ENCODE data around the gene PCDHGC5. TPM values are rescaled to one million over a fixed set of nuclear protein-coding genes. Genes with fewer than 3 reads are reported as not detected.

PCDHGC5 gene
- total and polyA plus RNA-seq, 2 donors (not counting 1 experiment from before 2014, with no cell fraction given) = 1.1 to 2.6 TPM

GRCh38 chr5:141441571-141442170 is 47.2 kb upstream of the PCDHGC5 start:
- Histone ChIP-seq H4K20me1 (ENCODE audit: control insufficient read depth, extremely low read depth, insufficient read depth, low read length) (no peaks in the 10 kb centered on the region), H3K79me2 (ENCODE audit: control insufficient read depth, insufficient read depth, low read length) (no peaks in the 10 kb centered on the region), H3K36me3 (ENCODE audit: control insufficient read depth, insufficient read depth, low read length) (no peaks in the 10 kb centered on the region), H3K4me2 (ENCODE audit: extremely low read depth, insufficient read depth, low read length) (no peak overlapping the region), H3K4me3 (replicated peaks in 1 of 4; ENCODE audit: control extremely low read depth in 1 of 4, insufficient read depth in 1 of 4, low read depth in 3 of 4, low read length in 4 of 4) (no peak overlapping the region), H3K9me3 (ENCODE audit: control insufficient read depth, insufficient read depth, low read depth, low read length) (no peaks in the 10 kb centered on the region), H3K27ac (ENCODE audit: insufficient read depth, low read length) (no peak overlapping the region), H3K4me1 (ENCODE audit: control insufficient read depth, extremely low read depth, insufficient read depth, low read length) (no peaks in the 10 kb centered on the region), H2AFZ (ENCODE audit: low read length) (no peak overlapping the region), H3K9ac (ENCODE audit: insufficient read depth, low read length) (no peak overlapping the region), H3K27me3 (ENCODE audit: control insufficient read depth, insufficient read depth, low read length) (no peaks in the 10 kb centered on the region)
- no peak for TF ChIP-seq EZH2 (IDR thresholded peaks at IDR 0.05; ENCODE audit: low read length, missing control alignments)
- no peak for TF ChIP-seq CTCF (conservative IDR thresholded peaks at IDR 0.05 in 1 of 2, IDR thresholded peaks at IDR 0.05 in 1 of 2; ENCODE audit: low read depth in 1 of 2, low read length in 2 of 2)
- DNase-seq (ENCODE audit: low read depth in 2 of 2) = no peak

DNA sequence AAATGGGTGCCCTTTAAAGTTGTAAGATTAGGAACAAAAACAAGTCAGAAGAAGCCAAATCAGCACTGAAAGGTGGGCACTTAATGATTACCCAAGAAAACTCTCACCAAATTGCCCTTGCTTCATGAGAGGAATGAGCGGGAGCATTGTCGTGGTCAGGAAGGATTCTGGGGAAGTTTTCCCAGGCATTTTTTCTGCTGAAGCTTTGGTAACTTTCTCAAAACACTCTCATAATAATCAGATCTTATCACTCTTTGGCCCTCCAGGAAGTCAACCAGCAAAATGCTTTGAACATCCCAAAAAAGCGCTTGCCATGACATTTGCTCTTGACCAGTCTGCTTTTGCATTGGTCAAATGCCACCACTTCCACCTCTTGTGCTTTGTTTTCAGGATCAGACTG is 23.5 kb upstream of the PCDHGC5 start:
- Histone ChIP-seq H3K27me3 (ENCODE audit: control insufficient read depth, insufficient read depth, low read length) (no peaks in the 10 kb centered on the region), H4K20me1 (ENCODE audit: control insufficient read depth, extremely low read depth, insufficient read depth, low read length) (no peaks in the 10 kb centered on the region), H2AFZ (ENCODE audit: low read length) (no peak overlapping the region), H3K4me1 (ENCODE audit: control insufficient read depth, extremely low read depth, insufficient read depth, low read length) (no peaks in the 10 kb centered on the region), H3K9ac (ENCODE audit: insufficient read depth, low read length) (no peak overlapping the region), H3K4me2 (ENCODE audit: extremely low read depth, insufficient read depth, low read length) (no peak overlapping the region), H3K9me3 (ENCODE audit: control insufficient read depth, insufficient read depth, low read depth, low read length) (no peaks in the 10 kb centered on the region), H3K27ac (ENCODE audit: insufficient read depth, low read length) (no peak overlapping the region), H3K79me2 (ENCODE audit: control insufficient read depth, insufficient read depth, low read length) (no peaks in the 10 kb centered on the region), H3K4me3 (replicated peaks in 1 of 4; ENCODE audit: control extremely low read depth in 1 of 4, insufficient read depth in 1 of 4, low read depth in 3 of 4, low read length in 4 of 4) (no peak overlapping the region), H3K36me3 (ENCODE audit: control insufficient read depth, insufficient read depth, low read length) (no peaks in the 10 kb centered on the region)
- TF ChIP-seq CTCF (conservative IDR thresholded peaks at IDR 0.05 in 1 of 2, IDR thresholded peaks at IDR 0.05 in 1 of 2; ENCODE audit: low read depth in 1 of 2, low read length in 2 of 2) (no peak), EZH2 (IDR thresholded peaks at IDR 0.05; ENCODE audit: low read length, missing control alignments) (no peak)
- peak in 1 of 2 donors; percentile 74 for DNase-seq (ENCODE audit: low read depth in 2 of 2)

DNA sequence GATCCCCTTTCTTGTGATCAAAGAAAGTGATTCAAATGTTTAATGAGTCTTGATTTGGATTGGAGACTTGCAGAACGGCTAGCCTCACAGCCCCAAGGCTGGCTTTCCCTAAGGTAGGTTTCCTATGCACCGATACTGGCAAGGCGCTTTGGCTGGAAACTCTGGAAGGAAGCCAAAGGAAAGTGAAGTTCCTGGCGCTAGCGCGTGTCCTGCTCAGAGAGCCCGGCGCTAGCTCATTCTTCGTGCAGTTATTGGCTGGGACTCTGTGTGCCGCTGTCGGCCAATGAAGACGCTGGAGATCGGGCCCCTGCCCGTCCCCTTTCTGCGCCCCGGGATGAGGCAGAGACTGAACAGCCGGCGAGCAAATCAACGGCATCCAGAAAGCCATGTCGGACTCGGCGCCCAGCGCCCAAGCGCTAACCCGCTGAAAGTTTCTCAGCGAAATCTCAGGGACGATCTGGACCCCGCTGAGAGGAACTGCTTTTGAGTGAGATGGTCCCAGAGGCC is 13.2 kb upstream of the PCDHGC5 start, which contains the start of gene PCDHGC3:
Gene PCDHGC3 (plus strand): TSS at position 342 of the 507 bp plus-strand sequence. CDS start 151 bp downstream, at position 493.
- H3K4me2 ChIP-seq (ENCODE audit: extremely low read depth, insufficient read depth, low read length) = peak within 1 kb of the TSS; percentile 89
- peaks cover 3% of the 10 kb centered on the region for H4K20me1 ChIP-seq (ENCODE audit: control insufficient read depth, extremely low read depth, insufficient read depth, low read length)
- peak; percentile 20 to 40 for TF ChIP-seq CTCF (conservative IDR thresholded peaks at IDR 0.05 in 1 of 2, IDR thresholded peaks at IDR 0.05 in 1 of 2; ENCODE audit: low read depth in 1 of 2, low read length in 2 of 2)
- no peak for TF ChIP-seq EZH2 (IDR thresholded peaks at IDR 0.05; ENCODE audit: low read length, missing control alignments)
- H2AFZ ChIP-seq (ENCODE audit: low read length) = peak within 1 kb of the TSS; percentile 51
- H3K9ac ChIP-seq (ENCODE audit: insufficient read depth, low read length) = peak within 1 kb of the TSS; percentile 75
- peaks cover 1% of the 10 kb centered on the region for H3K36me3 ChIP-seq (ENCODE audit: control insufficient read depth, insufficient read depth, low read length)
- no peaks in the 10 kb centered on the region for H3K9me3 ChIP-seq (ENCODE audit: control insufficient read depth, insufficient read depth, low read depth, low read length)
- DNase-seq (ENCODE audit: low read depth in 2 of 2) = peak; percentile 95 to 96
- no peaks in the 10 kb centered on the region for H3K27me3 ChIP-seq (ENCODE audit: control insufficient read depth, insufficient read depth, low read length)
- peak within 1 kb of the TSS; percentile 83 for H3K27ac ChIP-seq (ENCODE audit: insufficient read depth, low read length)
- H3K79me2 ChIP-seq (ENCODE audit: control insufficient read depth, insufficient read depth, low read length) = peaks cover 29% of the 10 kb centered on the region
- H3K4me1 ChIP-seq (ENCODE audit: control insufficient read depth, extremely low read depth, insufficient read depth, low read length) = peaks cover 14% of the 10 kb centered on the region
- H3K4me3 ChIP-seq (replicated peaks in 1 of 4; ENCODE audit: control extremely low read depth in 1 of 4, insufficient read depth in 1 of 4, low read depth in 3 of 4, low read length in 4 of 4) = peak within 1 kb of the TSS; percentile 76 to 95 (median 84)

Data from fibroblast of lung (primary cell).